GM18907 (cell line): ENCODE data around the gene FBXO33.
A peak's percentile ranks its signal among the peaks of the same experiment; 100 is the strongest.
"Not testable (repeated sequence)": the region's sequence is repeated elsewhere in the genome, so short reads cannot be mapped to it uniquely, and the experiment has no call there.

Experiments used
- ATAC-seq: cut with Tn5 transposase; IDR thresholded peaks from one replicate; pipeline ENCODE4 v1.9.1; 2021; ENCODE audit warnings: mild to moderate bottlenecking, moderate library complexity; ENCODE audit not compliant: unreplicated experiment

Gene FBXO33

GRCh38 chr14:39374851-39375250, 57.4 kb downstream of the FBXO33 start:
- no peak for ATAC-seq

DNA sequence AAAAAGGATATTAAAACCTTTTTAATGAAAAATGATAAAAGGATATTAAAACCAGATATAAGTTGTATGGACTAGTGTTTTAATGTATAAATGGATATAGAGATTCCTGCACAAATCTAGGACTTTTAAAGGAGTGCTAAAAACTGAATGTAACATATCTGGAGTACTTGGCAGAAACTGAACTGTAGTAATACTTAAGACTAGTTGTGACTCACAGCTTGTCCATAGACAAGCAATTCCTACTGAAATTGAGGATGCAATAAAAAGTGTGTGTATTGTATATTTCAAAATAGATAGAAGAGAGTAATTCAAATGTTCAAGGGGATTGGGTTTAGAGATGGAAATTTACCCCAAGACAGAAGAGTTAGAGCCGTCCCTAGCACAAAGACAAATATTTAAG, 59.6 kb downstream of the FBXO33 start:
- no peak for ATAC-seq

GRCh38 chr14:39370415-39370814, 61.8 kb downstream of the FBXO33 start:
- ATAC-seq: no peak

GRCh38 chr14:39369029-39369428, 63.2 kb downstream of the FBXO33 start:
- no peak for ATAC-seq

GRCh38 chr14:39368261-39368959, 63.8 kb downstream of the FBXO33 start:
- peak; percentile 54 for ATAC-seq

- no peak for ATAC-seq
Observed at GRCh38 chr14:39367387-39367751, 64.9 kb downstream of the FBXO33 start.

GRCh38 chr14:39366460-39367386, 65.5 kb downstream of the FBXO33 start:
- ATAC-seq: no peak

GRCh38 chr14:39365354-39365753, 66.9 kb downstream of the FBXO33 start:
- ATAC-seq: no peak

DNA sequence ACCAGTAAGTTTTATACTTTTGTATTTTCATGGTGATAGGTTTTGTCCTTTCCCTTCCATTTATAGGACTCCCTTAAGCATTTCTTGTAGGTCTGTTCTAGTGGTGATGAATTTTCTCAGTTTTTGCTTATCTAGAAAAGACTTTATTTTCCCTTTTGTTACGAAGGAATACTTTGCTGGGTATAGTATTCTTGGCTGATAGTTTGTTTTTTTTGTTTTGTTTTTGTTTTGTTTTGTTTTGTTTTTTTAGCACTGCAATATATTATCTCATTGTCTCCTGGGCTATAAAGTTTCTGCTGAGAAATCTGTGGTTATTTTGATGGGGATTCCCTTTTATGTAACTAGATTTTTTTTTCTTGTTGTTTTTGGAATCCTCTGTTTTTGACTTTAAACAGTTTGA, 67.7 kb downstream of the FBXO33 start:
- no peak for ATAC-seq

- ATAC-seq: not testable (repeated sequence)
Observed at GRCh38 chr14:39361556-39361955, 70.7 kb downstream of the FBXO33 start.

GRCh38 chr14:39360316-39360715, 71.9 kb downstream of the FBXO33 start:
- no peak for ATAC-seq

GRCh38 chr14:39359069-39359468, 73.2 kb downstream of the FBXO33 start:
- ATAC-seq: not testable (repeated sequence)

DNA sequence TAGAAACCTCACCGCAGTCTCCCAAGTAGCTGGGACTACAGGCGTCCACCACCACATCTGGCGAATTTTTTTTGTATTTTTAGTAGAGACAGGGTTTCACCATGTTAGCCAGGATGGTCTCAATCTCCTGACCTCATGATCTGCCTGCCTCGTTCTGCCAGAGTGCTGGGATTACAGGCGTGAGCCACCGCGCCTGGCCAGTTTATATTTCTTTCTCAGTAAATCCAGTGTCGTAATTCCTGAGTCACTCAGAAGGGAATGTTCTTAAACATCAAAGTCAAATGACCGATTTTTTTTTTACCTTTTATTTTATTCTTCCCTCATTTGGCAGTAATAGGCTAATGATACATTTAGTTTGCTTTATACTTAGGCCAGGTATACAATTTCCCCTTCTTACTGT, 80.5 kb downstream of the FBXO33 start:
- no peak for ATAC-seq

DNA sequence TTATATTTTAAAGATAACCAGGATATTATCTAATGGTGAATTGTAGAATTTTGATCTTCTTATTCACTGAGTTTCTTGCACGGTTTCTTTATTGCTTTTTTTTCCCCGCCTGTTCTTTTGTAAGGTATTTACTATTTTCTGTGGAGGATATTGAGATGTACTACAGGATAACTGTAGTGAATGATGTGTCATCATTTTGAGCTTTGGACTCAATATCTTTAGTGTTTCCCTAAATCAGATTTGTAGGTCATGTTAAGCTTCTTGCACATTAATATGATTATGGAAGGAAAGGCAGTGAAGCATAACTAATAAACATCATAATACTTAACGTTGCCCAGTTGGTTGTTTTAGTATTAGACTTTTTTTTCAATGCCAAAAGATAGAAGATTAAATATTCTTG, 81.4 kb downstream of the FBXO33 start:
- ATAC-seq: no peak
